ENCODE results near the gene CEP295NL. TPM values are rescaled to one million over a fixed set of nuclear protein-coding genes. Genes with fewer than 3 reads are reported as not detected.

Gene CEP295NL
- total and polyA plus RNA-seq, 2 of the 8 experiments (the other 6 are each of a cell fraction or from before 2014, with no cell fraction given): 0.06 to 2.0 TPM

DNA sequence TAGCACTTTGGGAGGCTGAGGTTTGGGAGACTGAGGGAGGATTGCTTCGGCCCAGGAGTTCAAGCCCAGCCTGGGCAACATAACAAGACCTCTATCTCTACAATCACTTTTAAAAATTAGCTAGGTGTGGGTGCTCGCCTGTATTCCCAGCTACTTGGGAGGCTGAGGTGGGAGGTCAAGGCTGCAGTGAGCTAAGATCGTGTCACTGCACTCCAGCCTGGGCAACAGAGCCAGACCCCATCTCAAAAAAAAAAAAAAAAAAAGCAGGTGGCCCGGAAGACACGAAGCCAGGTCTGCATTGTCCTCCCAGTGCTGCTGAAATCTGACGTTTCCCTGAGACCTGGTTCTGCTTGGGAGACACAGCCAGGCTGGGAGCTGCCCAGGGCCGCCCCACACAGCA, 41.0 kb upstream of the CEP295NL start:
- Histone ChIP-seq H2BK5ac (ENCODE audit: low read depth, low read length) (no peak overlapping the region), H3K27ac (ENCODE audit: low read depth, low read length) (no peak overlapping the region), H3K9ac (replicated peaks in 1 of 4; ENCODE audit: extremely low read depth in 1 of 4, low read depth in 3 of 4, low read length in 3 of 4) (no peak overlapping the region), H3K4me2 (ENCODE audit: insufficient read depth in 1 of 2, low read depth in 2 of 2, low read length in 2 of 2) (no peak overlapping the region), H2BK120ac (replicated peaks; ENCODE audit: low read depth, low read length) (no peak overlapping the region), H3K4me1 (replicated peaks in 1 of 4; ENCODE audit: control insufficient read depth in 3 of 4, insufficient read depth in 4 of 4, low read length in 3 of 4) (peaks cover 0 to 4% (median 0%) of the 10 kb centered on the region in 4 experiments; a peak in 2 of 7 replicates), H2BK15ac (ENCODE audit: low read length) (no peak overlapping the region), H4K20me1 (replicated peaks in 1 of 2; ENCODE audit: control insufficient read depth in 1 of 2, insufficient read depth in 2 of 2, low read length in 2 of 2) (peaks cover 0 to 1% of the 10 kb centered on the region in 2 experiments), H3K4ac (replicated peaks; ENCODE audit: insufficient read length, low read depth, low read length) (no peak overlapping the region), H2AFZ (ENCODE audit: low read length) (no peak overlapping the region), H3K4me3 (ENCODE audit: extremely low read depth in 1 of 4, insufficient read depth in 2 of 4, low read depth in 3 of 4, low read length in 4 of 4) (no peak overlapping the region), H3K79me1 (ENCODE audit: low read depth, low read length) (no peaks in the 10 kb centered on the region), H2BK20ac (ENCODE audit: low read length) (no peak overlapping the region), H3K79me2 (ENCODE audit: control insufficient read depth in 1 of 2, insufficient read depth in 2 of 2, low read length in 2 of 2) (no peaks in the 10 kb centered on the region), H3K14ac (ENCODE audit: insufficient read length) (no peak overlapping the region), H3K18ac (ENCODE audit: extremely low read depth, low read length) (no peak overlapping the region), H4K91ac (replicated peaks; ENCODE audit: insufficient read length, low read length) (no peak overlapping the region), H4K8ac (ENCODE audit: extremely low read depth, insufficient read depth, low read length) (peak overlapping the region; percentile 18; the same call in 1 of the 2 replicates), H3K23ac (ENCODE audit: insufficient read length) (no peak overlapping the region), H3K36me3 (ENCODE audit: control insufficient read depth in 2 of 4, insufficient read depth in 4 of 4, low read length in 3 of 4) (no peaks in the 10 kb centered on the region), H2BK12ac (ENCODE audit: low read depth, low read length) (no peak overlapping the region), H3K27me3 (replicated peaks in 1 of 4; ENCODE audit: control insufficient read depth in 3 of 4, extremely low read depth in 1 of 4, insufficient read depth in 3 of 4, low read length in 3 of 4) (no peaks in the 10 kb centered on the region), H2AK5ac (ENCODE audit: low read depth, low read length) (no peak overlapping the region), H4K5ac (ENCODE audit: insufficient read length, low read depth, low read length) (no peak overlapping the region), H3K9me3 (ENCODE audit: insufficient read depth in 2 of 2, low read depth in 1 of 2, low read length in 1 of 2) (no peaks in the 10 kb centered on the region), H3K56ac (replicated peaks; ENCODE audit: insufficient read length, low read depth, low read length) (no peak overlapping the region), H3K23me2 (ENCODE audit: low read depth, low read length) (no peaks in the 10 kb centered on the region)
- FAIRE-seq (no peak), DNase-seq (ENCODE audit: low read depth in 1 of 2, low spot score in 2 of 2) (no peak)
- CTCF ChIA-PET (ENCODE audit: partially characterized antibody): interaction anchor here (0.9 to 2.3 kb wide), 5 partner anchors 10 to 61 kb away, joined by 3 to 12 read pairs (median 4); no protein-coding TSS in a partner anchor
- POLR2A ChIA-PET (ENCODE audit: partially characterized antibody): interaction anchor here (0.6 to 0.9 kb wide), 2 partner anchors 12 to 221 kb away, joined by 4 read pairs; no protein-coding TSS in a partner anchor
- WGBS, 2 experiments (ENCODE audit: extremely low coverage in 1 of 2, insufficient coverage in 1 of 2, insufficient read length in 1 of 2, insufficient replicate concordance in 2 of 2, low coverage in 1 of 2, low lambda C conversion rate in 2 of 2, missing lambda C conversion rate in 1 of 2): 81% methylated on average over 7 of the region's 7 CpGs; no CpG with 5 or more reads in 1 of the 2 experiments
- TF ChIP-seq TCF12 (IDR thresholded peaks at IDR 0.05; ENCODE audit: low read depth, low read length) (no peak), TEAD4 (IDR thresholded peaks at IDR 0.05; ENCODE audit: low read depth, low read length) (no peak), CHD1 (IDR thresholded peaks at IDR 0.05; ENCODE audit: low read depth, low read length) (no peak), RXRA (IDR thresholded peaks at IDR 0.05; ENCODE audit: insufficient read depth, low read depth, low read length) (no peak), EP300 (IDR thresholded peaks at IDR 0.05; ENCODE audit: borderline replicate concordance in 1 of 2, low read depth in 2 of 2, low read length in 2 of 2) (no peak), HDAC6 (IDR thresholded peaks at IDR 0.05; ENCODE audit: low read depth, low read length) (no peak), RFX5 (IDR thresholded peaks at IDR 0.05; ENCODE audit: borderline replicate concordance, low read depth, low read length) (no peak), TAF7 (optimal IDR thresholded peaks at IDR 0.05; ENCODE audit: borderline replicate concordance, low read depth, low read length) (no peak), CTBP2 (IDR thresholded peaks at IDR 0.05; ENCODE audit: borderline replicate concordance, insufficient read depth, insufficient read length, low read length) (no peak)

All from H1 (cell line).